H1 (cell line): ENCODE data around the gene TSPAN4.
A peak's percentile ranks its signal among the peaks of the same experiment; 100 is the strongest.

Source experiments
- CBX8 ChIP-seq: fragments of 300-800, 300-1000 bp; sonication (generic); IDR thresholded peaks from 2 replicates; pipeline ENCODE4 v1.7.1; 2016; ENCODE audit warnings: low read depth, low read length, borderline replicate concordance
- CTCF ChIP-seq, 3 experiments: IDR thresholded peaks; 1 replicate in 2 of 3; 2 replicates in 1 of 3; pipeline versions ENCODE4 v1.5.1 to v1.6.1; 2011; ENCODE audit warnings: low read length in 3 of 3, mild to moderate bottlenecking in 3 of 3, inconsistent platforms in 2 of 3, low read depth in 1 of 3, moderate library complexity in 1 of 3; ENCODE audit not compliant: insufficient read depth in 1 of 3; ENCODE audit errors: control extremely low read depth in 1 of 3
- EGR1 ChIP-seq: IDR thresholded peaks from 2 replicates; pipeline ENCODE4 v1.6.1; 2011; ENCODE audit warnings: low read depth, low read length, borderline replicate concordance
- EZH2 ChIP-seq: fragments of 200-600 bp; sonication (generic); IDR thresholded peaks from 2 replicates; pipeline ENCODE4 v1.7.1; 2012; ENCODE audit warnings: low read depth, mild to moderate bottlenecking, moderate library complexity, low read length, inconsistent platforms; ENCODE audit not compliant: severe bottlenecking
- FOSL1 ChIP-seq: IDR thresholded peaks from 2 replicates; pipeline ENCODE4 v1.6.1; 2011; ENCODE audit warnings: mild to moderate bottlenecking, low read depth, low read length, moderate library complexity; ENCODE audit not compliant: insufficient read depth
- KDM1A ChIP-seq: fragments of 200-600, 300-600 bp; sonication (generic); IDR thresholded peaks from 2 replicates; pipeline ENCODE4 v1.7.1; 2016; ENCODE audit warnings: mild to moderate bottlenecking, low read length, borderline replicate concordance
- POLR2A ChIP-seq, 2 experiments: IDR thresholded peaks; 1 replicate in 1 of 2; 2 replicates in 1 of 2; pipeline ENCODE4 v1.6.1; 2011; ENCODE audit warnings: low read depth in 2 of 2, low read length in 2 of 2, mild to moderate bottlenecking in 2 of 2; ENCODE audit errors: control extremely low read depth in 1 of 2
- USF2 ChIP-seq: IDR thresholded peaks from 2 replicates; pipeline ENCODE4 v1.6.1; 2011; ENCODE audit warnings: low read length, improper control_type of control experiment

GRCh38 chr11:850775-851763 lies 8.4 kb downstream of the TSPAN4 start:
- peak in 2 of 3 experiments; percentile 53 to 55; a peak in 3 of 4 replicates for TF ChIP-seq CTCF (IDR thresholded peaks at IDR 0.05; ENCODE audit: control extremely low read depth in 1 of 3, insufficient read depth in 1 of 3, low read depth in 1 of 3, low read length in 3 of 3)
- TF ChIP-seq EZH2, result no peak
- TF ChIP-seq KDM1A, result no peak
- no peak for TF ChIP-seq CBX8
- TF ChIP-seq EGR1, result no peak
- no peak for TF ChIP-seq FOSL1
- TF ChIP-seq POLR2A (IDR thresholded peaks at IDR 0.05; ENCODE audit: control extremely low read depth in 1 of 2, low read depth in 2 of 2, low read length in 2 of 2), result no peak
- TF ChIP-seq USF2, result no peak
